Liver (tissue), 9 donors: ENCODE measurements around the gene KAZN. TPM values are rescaled to one million over a fixed set of nuclear protein-coding genes. Genes with fewer than 3 reads are reported as not detected.

Source experiments
- DNase-seq: peaks from one replicate; pipeline ENCODE4 v3.0.0-alpha.2; 2017; ENCODE audit warnings: low spot score
- H3K27ac ChIP-seq, 2 donors: one replicate each; pipeline ENCODE4 v1.7.0; 2013; ENCODE audit warnings: inconsistent platforms in 2 of 2, low read length in 2 of 2, control low read depth in 1 of 2, low read depth in 1 of 2, mild to moderate bottlenecking in 1 of 2
- H3K27me3 ChIP-seq, 4 donors: one replicate each; pipeline versions ENCODE4 v1.6.1 to v1.7.0; 2013; ENCODE audit warnings: low read length in 3 of 4, inconsistent platforms in 1 of 4, mild to moderate bottlenecking in 1 of 4, moderate library complexity in 1 of 4; ENCODE audit not compliant: control insufficient read depth in 4 of 4, insufficient read depth in 4 of 4
- H3K36me3 ChIP-seq, 4 donors: one replicate each; pipeline versions ENCODE4 v1.6.1 to v1.7.0; 2013; ENCODE audit warnings: low read length in 3 of 4, mild to moderate bottlenecking in 3 of 4, low read depth in 1 of 4, moderate library complexity in 1 of 4; ENCODE audit not compliant: control insufficient read depth in 4 of 4, insufficient read depth in 3 of 4
- H3K4me1 ChIP-seq, 4 donors: one replicate each; pipeline versions ENCODE4 v1.6.1 to v1.7.0; 2013; ENCODE audit warnings: low read length in 3 of 4, mild to moderate bottlenecking in 3 of 4, moderate library complexity in 1 of 4; ENCODE audit not compliant: control insufficient read depth in 4 of 4, insufficient read depth in 4 of 4
- H3K4me3 ChIP-seq, 3 donors: one replicate each; pipeline versions ENCODE4 v1.6.1 to v1.7.0; 2013; ENCODE audit warnings: low read length in 3 of 3, control low read depth in 1 of 3, low read depth in 1 of 3, mild to moderate bottlenecking in 1 of 3
- H3K9ac ChIP-seq, 2 donors: one replicate each; pipeline ENCODE4 v1.7.0; 2013; ENCODE audit warnings: low read length in 2 of 2, mild to moderate bottlenecking in 2 of 2, moderate library complexity in 2 of 2, control low read depth in 1 of 2, low read depth in 1 of 2
- H3K9me3 ChIP-seq, 4 donors: one replicate each; pipeline versions ENCODE4 v1.6.1 to v1.7.0; 2013; ENCODE audit warnings: low read length in 3 of 4; ENCODE audit not compliant: control insufficient read depth in 4 of 4
- ATF3 ChIP-seq: IDR thresholded peaks from 2 replicates; pipeline ENCODE4 v1.6.1; 2016; ENCODE audit warnings: antibody characterized with exemption
- CTCF ChIP-seq: fragments of 150-350 bp; IDR thresholded peaks from 2 replicates; pipeline ENCODE4 v1.5.1; 2017; ENCODE audit warnings: improper control_type of control experiment, low read depth, low read length; ENCODE audit not compliant: missing input control
- EGR1 ChIP-seq, 2 donors: IDR thresholded peaks; 2 replicates each; pipeline ENCODE4 v1.6.1; 2016 to 2018; ENCODE audit warnings: antibody characterized with exemption in 2 of 2, low read depth in 2 of 2
- GABPA ChIP-seq, 2 donors: IDR thresholded peaks in 1 of 2; conservative IDR thresholded peaks in 1 of 2; 2 replicates each; pipeline ENCODE4 v1.6.1; 2016; ENCODE audit warnings: antibody characterized with exemption in 2 of 2, mild to moderate bottlenecking in 1 of 2, moderate library complexity in 1 of 2
- HNF4A ChIP-seq, 2 donors: conservative IDR thresholded peaks; 2 replicates each; pipeline ENCODE4 v1.6.1; 2016; ENCODE audit warnings: antibody characterized with exemption in 2 of 2, mild to moderate bottlenecking in 2 of 2
- HNF4G ChIP-seq: IDR thresholded peaks from 2 replicates; pipeline ENCODE4 v1.6.1; 2016; ENCODE audit warnings: antibody characterized with exemption
- JUND ChIP-seq, 2 donors: IDR thresholded peaks; 2 replicates each; pipeline ENCODE4 v1.6.1; 2016; ENCODE audit warnings: antibody characterized with exemption in 2 of 2
- MAX ChIP-seq: IDR thresholded peaks from 2 replicates; pipeline ENCODE4 v1.6.1; 2016; ENCODE audit warnings: antibody characterized with exemption
- NR2F2 ChIP-seq: IDR thresholded peaks from 2 replicates; pipeline ENCODE4 v1.6.1; 2016; ENCODE audit warnings: antibody characterized with exemption
- RAD21 ChIP-seq, 2 donors: IDR thresholded peaks; 2 replicates each; pipeline ENCODE4 v1.6.1; 2016; ENCODE audit warnings: antibody characterized with exemption in 2 of 2, mild to moderate bottlenecking in 2 of 2
- REST ChIP-seq: IDR thresholded peaks from 2 replicates; pipeline ENCODE4 v1.6.1; 2016; ENCODE audit warnings: antibody characterized with exemption, mild to moderate bottlenecking
- TAF1 ChIP-seq: conservative IDR thresholded peaks from 2 replicates; pipeline ENCODE4 v1.6.1; 2016; ENCODE audit warnings: antibody characterized with exemption, mild to moderate bottlenecking
- YY1 ChIP-seq: IDR thresholded peaks from 2 replicates; pipeline ENCODE4 v1.6.1; 2016; ENCODE audit warnings: antibody characterized with exemption, mild to moderate bottlenecking
- ZBTB33 ChIP-seq: IDR thresholded peaks from 2 replicates; pipeline ENCODE4 v1.6.1; 2016; ENCODE audit warnings: antibody characterized with exemption
- WGBS: extraction: QIAGEN DNeasy Blood & Tissue Kit; methylation state at CpG from one replicate; pipeline ENCODE4 v1.1.7; 2013; 5-methylcytosine and 5-hydroxymethylcytosine counted together
- polyA plus RNA-seq, 2 donors: library from polyadenylated mRNA; stranded (reverse) in 1 of 2; unstranded in 1 of 2; fragments of 200-250 nt in 1 of 2; fragments of >200 nt in 1 of 2; fragmentation: Nextera tagmentation in 1 of 2; extraction: Ambion mirVana in 1 of 2; gene quantifications; one replicate each; pipeline versions ENCODE4 v1.2.1 to v1.2.3, GENCODE V29; 2013 to 2015
- total RNA-seq, 2 donors: library from RNA; depleted of rRNA; stranded (reverse); fragments of >200 nt; gene quantifications; one replicate each; pipeline ENCODE4 v1.2.3, GENCODE V29; 2014
- donor health status: healthy.
- donor health status: healthy.
- donor health status: healthy.
- donor health status: healthy.
- donor health status: healthy.

Gene KAZN
- total and polyA plus RNA-seq, 4 donors = 1.9 to 6.9 (median 2.4) TPM

GRCh38 chr1:14761291-14762153, 163.0 kb downstream of the KAZN start:
- TF ChIP-seq HNF4G (no peak), YY1 (no peak), EGR1 (IDR thresholded peaks at IDR 0.05; ENCODE audit: low read depth in 2 of 2) (no peak), HNF4A (conservative IDR thresholded peaks at IDR 0.05) (no peak), JUND (IDR thresholded peaks at IDR 0.05) (no peak), TAF1 (no peak), REST (no peak), ZBTB33 (no peak), GABPA (IDR thresholded peaks at IDR 0.05 in 1 of 2, conservative IDR thresholded peaks at IDR 0.05 in 1 of 2) (no peak), ATF3 (no peak), NR2F2 (no peak), MAX (no peak), RAD21 (IDR thresholded peaks at IDR 0.05) (no peak)
- no peak for DNase-seq
- no peaks in the 10 kb centered on the region for H3K9me3 ChIP-seq
- peaks cover 0 to 3% (median 0%) of the 10 kb centered on the region in 4 donors for H3K27me3 ChIP-seq
- no peak overlapping the region for H3K9ac ChIP-seq
- no peak overlapping the region for H3K4me3 ChIP-seq
- H3K36me3 ChIP-seq = no peaks in the 10 kb centered on the region
- no peaks in the 10 kb centered on the region for H3K4me1 ChIP-seq
- 62% methylated on average over 9 of the region's 9 CpGs for WGBS
- no peak overlapping the region for H3K27ac ChIP-seq

GRCh38 chr1:14763977-14764376, 165.5 kb downstream of the KAZN start:
- no peak overlapping the region for H3K4me3 ChIP-seq
- no peaks in the 10 kb centered on the region for H3K36me3 ChIP-seq
- no peaks in the 10 kb centered on the region for H3K9me3 ChIP-seq
- H3K9ac ChIP-seq = no peak overlapping the region
- H3K4me1 ChIP-seq = no peaks in the 10 kb centered on the region
- TF ChIP-seq JUND (IDR thresholded peaks at IDR 0.05) (no peak), MAX (no peak), CTCF (no peak), RAD21 (IDR thresholded peaks at IDR 0.05) (no peak), EGR1 (IDR thresholded peaks at IDR 0.05; ENCODE audit: low read depth in 2 of 2) (no peak), GABPA (IDR thresholded peaks at IDR 0.05 in 1 of 2, conservative IDR thresholded peaks at IDR 0.05 in 1 of 2) (no peak), YY1 (no peak), REST (no peak), HNF4G (no peak)
- DNase-seq = no peak
- H3K27ac ChIP-seq = no peak overlapping the region
- H3K27me3 ChIP-seq = peaks cover 0 to 3% (median 0%) of the 10 kb centered on the region in 4 donors
- WGBS = 73% methylated on average over 7 of the region's 7 CpGs
